Neutrophil (primary cell): ENCODE measurements around the gene TMEM229B.

ENCODE experiments used
- H3K27ac ChIP-seq: fragments of 200-600 bp; sonication (generic); 2 replicates; pipeline ENCODE4 v1.5.1; 2016; ENCODE audit warnings: mild to moderate bottlenecking, moderate library complexity
- H3K27me3 ChIP-seq: fragments of 200-600 bp; sonication (generic); 2 replicates; pipeline ENCODE4 v1.6.0; 2016; ENCODE audit warnings: mild to moderate bottlenecking
- H3K36me3 ChIP-seq: fragments of 200-600 bp; sonication (generic); 2 replicates; pipeline ENCODE4 v1.5.1; 2017
- H3K4me1 ChIP-seq, 2 experiments: fragments of 200-600 bp in 1 of 2; sonication (generic) in 1 of 2; 1 replicate in 1 of 2; 2 replicates in 1 of 2; pipeline versions ENCODE4 v1.5.1 to v1.6.1; 2013 to 2016; ENCODE audit warnings: low read depth in 1 of 2, low read length in 1 of 2, mild to moderate bottlenecking in 1 of 2, moderate library complexity in 1 of 2; ENCODE audit not compliant: control insufficient read depth in 1 of 2, insufficient read depth in 1 of 2
- H3K4me3 ChIP-seq, 2 experiments: fragments of 200-600 bp in 1 of 2; sonication (generic) in 1 of 2; 1 replicate in 1 of 2; 2 replicates in 1 of 2; pipeline ENCODE4 v1.5.1; 2013 to 2016; ENCODE audit warnings: low read depth in 1 of 2, low read length in 1 of 2, mild to moderate bottlenecking in 1 of 2, moderate library complexity in 1 of 2
- H3K9me3 ChIP-seq: fragments of 200-600 bp; sonication (generic); 2 replicates; pipeline ENCODE4 v1.5.1; 2016
- CTCF ChIP-seq: fragments of 200-600 bp; sonication (generic); IDR thresholded peaks from 2 replicates; pipeline ENCODE4 v1.5.1; 2016; ENCODE audit warnings: antibody characterized with exemption

TMEM229B gene

GRCh38 chr14:67477926-67478799 lies 10.4 kb downstream of the TMEM229B start:
- Histone ChIP-seq H3K27ac (no peak overlapping the region), H3K9me3 (no peaks in the 10 kb centered on the region), H3K4me3 (no peak overlapping the region), H3K36me3 (peaks cover 5% of the 10 kb centered on the region), H3K27me3 (no peaks in the 10 kb centered on the region), H3K4me1 (no peaks in the 10 kb centered on the region)
- TF ChIP-seq CTCF = no peak

GRCh38 chr14:67474366-67474765 lies 14.2 kb downstream of the TMEM229B start:
- H3K4me3 ChIP-seq = no peak overlapping the region
- H3K9me3 ChIP-seq = no peaks in the 10 kb centered on the region
- no peaks in the 10 kb centered on the region for H3K4me1 ChIP-seq
- H3K27ac ChIP-seq = no peak overlapping the region
- no peak for TF ChIP-seq CTCF
- no peaks in the 10 kb centered on the region for H3K27me3 ChIP-seq
- peaks cover 8% of the 10 kb centered on the region for H3K36me3 ChIP-seq

DNA sequence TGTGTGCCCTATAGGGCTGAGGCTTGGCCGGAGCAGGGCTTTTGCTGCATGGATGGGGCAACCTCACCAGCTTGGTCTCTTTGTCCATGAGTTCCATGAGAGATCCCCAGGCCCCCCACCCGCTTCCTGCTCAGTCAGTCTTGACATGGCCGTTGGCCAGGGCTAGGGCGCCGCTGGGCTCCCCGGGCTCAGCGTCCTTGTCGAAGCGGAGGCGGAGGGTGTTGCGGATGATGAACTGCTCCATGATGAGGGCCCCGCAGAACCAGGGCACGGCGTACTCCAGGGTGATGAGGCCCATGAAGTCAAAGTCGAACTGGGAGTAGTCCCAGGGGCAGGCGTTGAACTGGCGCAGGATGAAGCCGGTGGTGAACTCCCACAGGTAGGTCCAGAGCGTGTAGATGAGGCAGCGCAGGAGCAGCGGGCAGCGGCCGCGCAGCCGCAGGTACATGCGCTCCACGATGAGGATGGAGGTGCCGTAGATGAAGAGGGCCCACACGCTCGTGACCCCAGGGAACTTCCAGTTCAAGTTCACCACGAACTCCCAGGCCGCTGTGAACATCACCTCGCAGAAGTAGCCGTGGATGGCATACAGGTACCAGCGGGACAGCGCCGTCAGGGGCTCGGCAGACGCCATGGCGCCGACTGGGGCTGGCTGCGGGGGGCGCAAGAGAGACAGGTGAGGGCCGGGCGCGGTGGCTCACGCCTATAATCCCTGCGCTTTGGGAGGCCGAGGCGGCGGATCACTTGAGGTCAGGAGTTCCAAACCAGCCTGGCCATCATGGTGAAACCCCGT lies 15.0 kb downstream of the TMEM229B start:
- H3K4me1 ChIP-seq = no peaks in the 10 kb centered on the region
- no peak overlapping the region for H3K4me3 ChIP-seq
- peaks cover 8% of the 10 kb centered on the region for H3K36me3 ChIP-seq
- H3K27me3 ChIP-seq = no peaks in the 10 kb centered on the region
- no peak for TF ChIP-seq CTCF
- H3K9me3 ChIP-seq = no peaks in the 10 kb centered on the region
- no peak overlapping the region for H3K27ac ChIP-seq

GRCh38 chr14:67472726-67473125 lies 15.8 kb downstream of the TMEM229B start:
- no peak for TF ChIP-seq CTCF
- no peaks in the 10 kb centered on the region for H3K9me3 ChIP-seq
- no peak overlapping the region for H3K27ac ChIP-seq
- H3K36me3 ChIP-seq = peaks cover 8% of the 10 kb centered on the region
- H3K27me3 ChIP-seq = no peaks in the 10 kb centered on the region
- no peak overlapping the region for H3K4me3 ChIP-seq
- H3K4me1 ChIP-seq = no peaks in the 10 kb centered on the region

- Histone ChIP-seq H3K4me3 (no peak overlapping the region), H3K4me1 (no peaks in the 10 kb centered on the region), H3K9me3 (no peaks in the 10 kb centered on the region), H3K36me3 (peaks cover 8% of the 10 kb centered on the region), H3K27me3 (no peaks in the 10 kb centered on the region), H3K27ac (no peak overlapping the region)
- no peak for TF ChIP-seq CTCF
Measured at GRCh38 chr14:67469954-67470353, 18.6 kb downstream of the TMEM229B start.
